MM.1S (cell line): Measurements from ENCODE around the gene ATP6V0A1.

ENCODE experiments used
- EZH2 ChIP-seq: fragments of 300-600 bp; sonication (generic); optimal IDR thresholded peaks from 2 replicates; pipeline ENCODE3; 2017; ENCODE audit warnings: low read depth, mild to moderate bottlenecking, antibody characterized with exemption, low read length, mixed read lengths
- EZH2phosphoT487 ChIP-seq: fragments of 300-600 bp; sonication (generic); IDR thresholded peaks from 2 replicates; pipeline ENCODE4 v1.6.1; 2018; ENCODE audit warnings: antibody characterized with exemption, low read length
- TF ChIP-seq, protein P1 (sequence below): fragments of 300-600 bp; sonication (generic); IDR thresholded peaks from 2 replicates; pipeline ENCODE4 v1.5.1; 2016; ENCODE audit warnings: antibody characterized with exemption, low read length, mixed read lengths

GRCh38 chr17:42422958-42423712 is 35.5 kb upstream of the ATP6V0A1 start, which contains the start of gene CAVIN1:
- TF ChIP-seq, protein P1, sequence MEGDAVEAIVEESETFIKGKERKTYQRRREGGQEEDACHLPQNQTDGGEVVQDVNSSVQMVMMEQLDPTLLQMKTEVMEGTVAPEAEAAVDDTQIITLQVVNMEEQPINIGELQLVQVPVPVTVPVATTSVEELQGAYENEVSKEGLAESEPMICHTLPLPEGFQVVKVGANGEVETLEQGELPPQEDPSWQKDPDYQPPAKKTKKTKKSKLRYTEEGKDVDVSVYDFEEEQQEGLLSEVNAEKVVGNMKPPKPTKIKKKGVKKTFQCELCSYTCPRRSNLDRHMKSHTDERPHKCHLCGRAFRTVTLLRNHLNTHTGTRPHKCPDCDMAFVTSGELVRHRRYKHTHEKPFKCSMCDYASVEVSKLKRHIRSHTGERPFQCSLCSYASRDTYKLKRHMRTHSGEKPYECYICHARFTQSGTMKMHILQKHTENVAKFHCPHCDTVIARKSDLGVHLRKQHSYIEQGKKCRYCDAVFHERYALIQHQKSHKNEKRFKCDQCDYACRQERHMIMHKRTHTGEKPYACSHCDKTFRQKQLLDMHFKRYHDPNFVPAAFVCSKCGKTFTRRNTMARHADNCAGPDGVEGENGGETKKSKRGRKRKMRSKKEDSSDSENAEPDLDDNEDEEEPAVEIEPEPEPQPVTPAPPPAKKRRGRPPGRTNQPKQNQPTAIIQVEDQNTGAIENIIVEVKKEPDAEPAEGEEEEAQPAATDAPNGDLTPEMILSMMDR = no peak
- TF ChIP-seq EZH2 (no peak), EZH2phosphoT487 (no peak)
